WERI-Rb-1 (cell line): ENCODE measurements around the gene GCG.

Source experiments
- DNase-seq: peaks from one replicate; pipeline ENCODE4 v3.0.0-alpha.2; 2020
- H3K27ac ChIP-seq: fragments of 250-450 bp; sonication (Bioruptor Pico); 2 replicates; pipeline ENCODE4 v1.5.1; 2020; ENCODE audit warnings: mild to moderate bottlenecking, moderate library complexity
- H3K27me3 ChIP-seq: fragments of 250-450 bp; sonication (Bioruptor Pico); 2 replicates; pipeline ENCODE4 v1.5.1; 2021; ENCODE audit warnings: mild to moderate bottlenecking, low read depth, moderate library complexity; ENCODE audit not compliant: insufficient read depth, severe bottlenecking
- H3K36me3 ChIP-seq: fragments of 250-450 bp; sonication (Bioruptor Pico); 2 replicates; pipeline ENCODE4 v1.5.1; 2020; ENCODE audit warnings: mild to moderate bottlenecking, moderate library complexity
- H3K4me3 ChIP-seq: 2 replicates; pipeline ENCODE4 v1.5.1; 2011; ENCODE audit warnings: low read depth, mild to moderate bottlenecking, control low read depth, low read length
- H3K9me3 ChIP-seq: fragments of 250-450 bp; sonication (Bioruptor Pico); 2 replicates; pipeline ENCODE4 v1.5.1; 2021; ENCODE audit warnings: mild to moderate bottlenecking, moderate library complexity; ENCODE audit not compliant: severe bottlenecking
- TF ChIP-seq, protein P1 (sequence below): IDR thresholded peaks from 2 replicates; pipeline ENCODE4 v1.5.1; 2011; ENCODE audit warnings: low read depth, mild to moderate bottlenecking, control low read depth, inconsistent platforms, low read length

Gene GCG

DNA sequence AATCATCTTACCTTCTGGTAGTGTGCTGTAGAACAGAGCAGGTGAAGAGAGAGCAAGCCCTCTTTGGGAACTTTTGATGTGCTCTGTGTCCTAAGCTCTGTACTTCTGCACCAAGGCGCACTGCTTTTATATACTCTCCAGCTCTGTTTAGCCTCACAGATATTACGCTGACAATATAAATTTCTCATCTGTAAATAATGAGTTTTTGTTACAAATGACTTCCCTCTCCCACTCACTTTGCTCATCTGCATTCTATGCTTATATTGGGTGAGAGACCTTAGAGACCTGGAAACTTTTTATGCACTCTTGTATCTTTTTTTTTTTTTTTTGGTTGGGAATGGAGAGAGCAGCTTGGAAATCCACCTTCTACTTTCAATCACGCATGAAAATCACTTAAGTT lies at the start of gene GCG:
GCG (minus strand) TSS at position 101 of the 400 bp plus-strand sequence. CDS start 3,069 bp downstream, outside the sequence.
- no peak for DNase-seq
- H3K27me3 ChIP-seq = no peaks in the 10 kb centered on the region
- TF ChIP-seq, protein P1, sequence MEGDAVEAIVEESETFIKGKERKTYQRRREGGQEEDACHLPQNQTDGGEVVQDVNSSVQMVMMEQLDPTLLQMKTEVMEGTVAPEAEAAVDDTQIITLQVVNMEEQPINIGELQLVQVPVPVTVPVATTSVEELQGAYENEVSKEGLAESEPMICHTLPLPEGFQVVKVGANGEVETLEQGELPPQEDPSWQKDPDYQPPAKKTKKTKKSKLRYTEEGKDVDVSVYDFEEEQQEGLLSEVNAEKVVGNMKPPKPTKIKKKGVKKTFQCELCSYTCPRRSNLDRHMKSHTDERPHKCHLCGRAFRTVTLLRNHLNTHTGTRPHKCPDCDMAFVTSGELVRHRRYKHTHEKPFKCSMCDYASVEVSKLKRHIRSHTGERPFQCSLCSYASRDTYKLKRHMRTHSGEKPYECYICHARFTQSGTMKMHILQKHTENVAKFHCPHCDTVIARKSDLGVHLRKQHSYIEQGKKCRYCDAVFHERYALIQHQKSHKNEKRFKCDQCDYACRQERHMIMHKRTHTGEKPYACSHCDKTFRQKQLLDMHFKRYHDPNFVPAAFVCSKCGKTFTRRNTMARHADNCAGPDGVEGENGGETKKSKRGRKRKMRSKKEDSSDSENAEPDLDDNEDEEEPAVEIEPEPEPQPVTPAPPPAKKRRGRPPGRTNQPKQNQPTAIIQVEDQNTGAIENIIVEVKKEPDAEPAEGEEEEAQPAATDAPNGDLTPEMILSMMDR = no peak
- H3K9me3 ChIP-seq = no peaks in the 10 kb centered on the region
- no peaks in the 10 kb centered on the region for H3K36me3 ChIP-seq
- H3K4me3 ChIP-seq = no peak within 1 kb of the TSS
- H3K27ac ChIP-seq = no peak within 1 kb of the TSS

DNA sequence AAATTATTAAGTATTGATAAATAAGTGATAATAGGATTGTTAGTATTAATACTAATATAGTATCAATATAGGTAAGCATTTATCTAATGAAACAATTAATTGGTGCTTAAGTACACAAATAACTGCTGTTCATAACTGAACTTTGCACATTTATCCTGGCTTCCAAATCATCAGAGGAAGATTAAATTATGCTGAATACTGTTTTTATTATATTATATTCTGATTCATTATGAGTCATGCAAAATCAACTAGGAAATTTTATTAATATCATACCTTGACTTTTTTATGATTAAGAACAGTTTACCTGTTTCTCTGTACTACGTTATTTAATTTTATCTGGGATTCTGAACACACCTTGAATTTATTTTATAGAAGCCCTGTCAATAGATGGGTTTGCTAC lies 48.6 kb upstream of the GCG start:
- TF ChIP-seq, protein P1 = no peak

DNA sequence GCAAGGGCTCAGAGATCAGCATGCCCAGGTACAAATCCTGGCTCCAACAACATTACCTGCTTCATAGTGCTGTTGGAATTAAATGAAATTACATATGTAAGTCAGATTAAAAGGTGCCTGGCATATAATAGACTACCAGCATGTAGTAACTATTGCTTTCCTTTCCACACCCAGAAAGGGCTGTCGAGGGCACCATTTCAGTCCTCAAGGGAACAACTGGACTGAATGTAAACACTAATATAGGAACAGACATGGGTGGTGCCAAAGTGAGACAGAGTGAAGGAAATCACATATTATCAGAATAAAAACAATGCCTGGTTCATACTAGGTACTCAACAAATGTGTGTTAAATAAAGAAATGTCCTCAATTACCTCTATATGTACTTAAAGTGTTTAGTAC lies 47.9 kb upstream of the GCG start:
- DNase-seq = no peak
- Histone ChIP-seq H3K36me3 (no peaks in the 10 kb centered on the region), H3K27ac (no peak overlapping the region), H3K9me3 (no peaks in the 10 kb centered on the region), H3K27me3 (no peaks in the 10 kb centered on the region), H3K4me3 (no peak overlapping the region)
- TF ChIP-seq, protein P1 = no peak

More for the DNA sequence above, 48.6 kb upstream of the GCG start:
- Histone ChIP-seq H3K27me3 (no peaks in the 10 kb centered on the region), H3K36me3 (no peaks in the 10 kb centered on the region), H3K27ac (no peak overlapping the region), H3K9me3 (no peaks in the 10 kb centered on the region), H3K4me3 (no peak overlapping the region)
- DNase-seq = no peak

DNA sequence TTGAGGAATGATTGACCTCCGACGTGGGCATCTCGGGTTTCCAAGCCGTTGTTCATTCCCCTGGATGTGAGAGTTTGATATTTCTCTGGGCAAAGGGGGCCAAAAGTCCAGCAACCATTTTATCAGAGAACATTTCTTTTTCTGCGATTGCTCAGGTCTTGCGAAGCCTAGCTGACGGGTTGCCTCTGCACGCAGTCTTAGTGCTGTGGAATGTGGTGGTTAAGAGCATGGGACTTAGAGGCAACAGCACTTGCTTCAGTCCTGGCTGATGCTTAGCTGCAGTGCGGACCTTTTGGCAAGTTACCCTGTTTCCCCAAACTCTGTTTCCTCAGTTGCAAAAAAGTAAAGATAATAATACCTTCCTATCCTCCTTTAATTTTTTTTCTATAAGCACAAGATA lies 46.2 kb upstream of the GCG start:
- Histone ChIP-seq H3K4me3 (no peak overlapping the region), H3K27ac (no peak overlapping the region), H3K27me3 (no peaks in the 10 kb centered on the region), H3K36me3 (no peaks in the 10 kb centered on the region), H3K9me3 (no peaks in the 10 kb centered on the region)
- TF ChIP-seq, protein P1 = no peak
- no peak for DNase-seq

DNA sequence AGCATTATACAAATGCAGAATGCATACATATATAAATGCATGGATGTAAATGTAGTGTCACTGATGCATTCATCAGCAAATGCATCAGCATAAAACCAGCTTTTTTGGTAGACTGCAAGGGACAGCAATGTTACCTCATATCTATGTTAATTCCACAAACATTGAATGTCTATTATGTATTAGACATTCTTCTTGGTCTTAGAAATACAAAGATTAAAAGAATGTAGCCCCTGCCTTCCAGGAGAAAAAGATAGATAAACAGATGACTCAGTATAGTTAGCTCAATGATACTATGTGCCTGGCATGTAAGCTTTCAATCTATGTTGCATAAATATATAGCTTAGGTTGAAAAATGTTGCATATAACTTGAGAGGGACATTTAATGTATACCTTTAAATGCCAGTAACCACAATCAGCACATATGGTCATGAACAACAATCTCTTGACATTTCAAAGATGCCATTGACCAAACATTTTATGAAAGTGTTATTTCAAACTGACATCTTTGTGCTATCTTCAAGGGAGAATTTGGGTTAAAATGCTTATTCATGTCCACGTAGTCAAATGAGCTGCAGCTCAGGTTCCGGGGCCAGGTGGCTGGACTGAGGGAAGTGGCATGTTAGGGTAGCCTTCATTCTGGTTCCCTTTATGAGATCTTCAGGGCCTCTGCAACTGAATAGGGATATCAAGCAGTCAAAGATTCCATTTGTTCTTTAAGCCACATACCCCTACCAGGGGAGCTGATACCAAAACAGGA lies 45.2 kb upstream of the GCG start:
- no peaks in the 10 kb centered on the region for H3K9me3 ChIP-seq
- no peaks in the 10 kb centered on the region for H3K27me3 ChIP-seq
- no peaks in the 10 kb centered on the region for H3K36me3 ChIP-seq
- TF ChIP-seq, protein P1 = no peak
- H3K27ac ChIP-seq = no peak overlapping the region
- H3K4me3 ChIP-seq = no peak overlapping the region
- no peak for DNase-seq

DNA sequence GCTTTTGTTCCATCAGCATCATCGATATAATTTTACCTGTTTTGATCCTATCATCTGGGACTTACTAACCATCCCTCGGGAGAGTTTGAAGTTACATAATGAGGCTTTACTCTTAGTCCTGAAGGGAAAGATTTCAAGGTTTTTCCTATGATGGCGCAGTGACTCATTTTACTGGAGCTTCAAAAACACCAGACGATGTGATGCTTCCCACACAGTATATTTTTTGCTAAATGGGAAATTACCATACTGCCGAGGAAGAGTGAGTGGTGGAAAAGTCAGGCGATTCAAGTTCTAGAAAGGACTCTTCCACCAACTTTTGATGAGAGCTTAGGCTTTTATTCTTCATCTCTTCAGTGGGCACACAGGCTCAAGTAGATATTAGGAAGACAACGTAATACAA lies 44.6 kb upstream of the GCG start:
- no peak for DNase-seq
- H3K27ac ChIP-seq = no peak overlapping the region
- H3K9me3 ChIP-seq = no peaks in the 10 kb centered on the region
- TF ChIP-seq, protein P1 = no peak
- H3K27me3 ChIP-seq = no peaks in the 10 kb centered on the region
- no peaks in the 10 kb centered on the region for H3K36me3 ChIP-seq
- H3K4me3 ChIP-seq = no peak overlapping the region
